GM23248 (cell line): ENCODE measurements around the gene HOXA4. TPM values are rescaled to one million over a fixed set of nuclear protein-coding genes. Genes with fewer than 3 reads are reported as not detected.

Source experiments
- DNase-seq: peaks from one replicate; pipeline ENCODE4 v3.0.0-alpha.2; 2015
- H2AFZ ChIP-seq: fragments of 200-600 bp; sonication (generic); 2 replicates; pipeline ENCODE4 v1.6.1; 2016; ENCODE audit warnings: antibody characterized with exemption
- H3F3A ChIP-seq: fragments of 200-600 bp; sonication (generic); 2 replicates; pipeline ENCODE4 v1.6.1; 2016; ENCODE audit warnings: mild to moderate bottlenecking, antibody characterized with exemption, mixed run types; ENCODE audit not compliant: insufficient read depth
- H3K27ac ChIP-seq: fragments of 200-600 bp; sonication (generic); 2 replicates; pipeline ENCODE4 v1.5.1; 2016; ENCODE audit warnings: mild to moderate bottlenecking
- H3K27me3 ChIP-seq: fragments of 200-600 bp; sonication (generic); replicated peaks from 2 replicates; pipeline ENCODE4 v1.6.1; 2016; ENCODE audit warnings: mild to moderate bottlenecking; ENCODE audit not compliant: insufficient read depth
- H3K36me3 ChIP-seq: fragments of 200-600 bp; sonication (generic); 2 replicates; pipeline ENCODE4 v1.6.1; 2016; ENCODE audit warnings: low read depth, mild to moderate bottlenecking
- H3K4me1 ChIP-seq: fragments of 200-600 bp; sonication (generic); 2 replicates; pipeline ENCODE4 v1.6.1; 2016; ENCODE audit warnings: mild to moderate bottlenecking; ENCODE audit not compliant: insufficient read depth
- H3K4me2 ChIP-seq: fragments of 200-600 bp; sonication (generic); one replicate; pipeline ENCODE4 v1.6.1; 2016; ENCODE audit warnings: mild to moderate bottlenecking; ENCODE audit not compliant: unreplicated experiment
- H3K4me3 ChIP-seq: fragments of 200-600 bp; sonication (generic); 2 replicates; pipeline ENCODE4 v1.5.1; 2016; ENCODE audit warnings: mild to moderate bottlenecking
- H3K79me2 ChIP-seq: fragments of 200-600 bp; sonication (generic); 2 replicates; pipeline ENCODE4 v1.6.1; 2016; ENCODE audit warnings: mild to moderate bottlenecking; ENCODE audit not compliant: insufficient read depth
- H3K9ac ChIP-seq: fragments of 200-600 bp; sonication (generic); 2 replicates; pipeline ENCODE4 v1.6.1; 2016; ENCODE audit warnings: mild to moderate bottlenecking
- H3K9me2 ChIP-seq: fragments of 200-600 bp; sonication (generic); 2 replicates; pipeline ENCODE4 v1.6.1; 2016; ENCODE audit warnings: mixed run types, mild to moderate bottlenecking, moderate library complexity; ENCODE audit not compliant: insufficient read depth
- H3K9me3 ChIP-seq: fragments of 200-600 bp; sonication (generic); one replicate; pipeline ENCODE4 v1.6.1; 2017; ENCODE audit warnings: low read depth
- H4K20me1 ChIP-seq: fragments of 200-600 bp; sonication (generic); 2 replicates; pipeline ENCODE4 v1.6.0; 2016; ENCODE audit not compliant: insufficient read depth
- EZH2 ChIP-seq: fragments of 200-600 bp; sonication (generic); IDR thresholded peaks from 2 replicates; pipeline ENCODE4 v1.6.1; 2018; ENCODE audit warnings: antibody characterized with exemption, mild to moderate bottlenecking; ENCODE audit not compliant: insufficient read depth, poor library complexity, severe bottlenecking
- EZH2phosphoT487 ChIP-seq: fragments of 200-600 bp; sonication (generic); IDR thresholded peaks from 2 replicates; pipeline ENCODE4 v1.6.1; 2018; ENCODE audit warnings: antibody characterized with exemption, moderate library complexity, mild to moderate bottlenecking, low read depth; ENCODE audit not compliant: insufficient read depth
- WGBS, 2 experiments: methylation state at CpG; one replicate each; pipeline ENCODE4 v1.1.6; 2015 to 2017; ENCODE audit warnings: low lambda C conversion rate in 2 of 2, low coverage in 1 of 2; ENCODE audit errors: missing lambda C conversion rate in 2 of 2; 5-methylcytosine and 5-hydroxymethylcytosine counted together
- in situ Hi-C: fragments of 300-500 bp; cut with MboI; formaldehyde crosslinking; loops from 2 replicates; pipeline ENCODE4 v1.15.0; 2020
- polyA plus RNA-seq: library from polyadenylated mRNA; unstranded; fragments of >200 nt; fragmentation: Nextera tagmentation; extraction: Ambion mirVana; gene quantifications from 2 replicates; pipeline ENCODE4 v1.2.1, GENCODE V29; 2016
- total RNA-seq: library from RNA; depleted of rRNA; stranded (reverse); fragments of >200 nt; shearing (Covaris generic); gene quantifications from 2 replicates; pipeline ENCODE4 v1.2.3, GENCODE V29; 2014

Gene HOXA4
- total and polyA plus RNA-seq, 2 experiments from 2014 or later: 1.8 to 3.1 TPM

DNA sequence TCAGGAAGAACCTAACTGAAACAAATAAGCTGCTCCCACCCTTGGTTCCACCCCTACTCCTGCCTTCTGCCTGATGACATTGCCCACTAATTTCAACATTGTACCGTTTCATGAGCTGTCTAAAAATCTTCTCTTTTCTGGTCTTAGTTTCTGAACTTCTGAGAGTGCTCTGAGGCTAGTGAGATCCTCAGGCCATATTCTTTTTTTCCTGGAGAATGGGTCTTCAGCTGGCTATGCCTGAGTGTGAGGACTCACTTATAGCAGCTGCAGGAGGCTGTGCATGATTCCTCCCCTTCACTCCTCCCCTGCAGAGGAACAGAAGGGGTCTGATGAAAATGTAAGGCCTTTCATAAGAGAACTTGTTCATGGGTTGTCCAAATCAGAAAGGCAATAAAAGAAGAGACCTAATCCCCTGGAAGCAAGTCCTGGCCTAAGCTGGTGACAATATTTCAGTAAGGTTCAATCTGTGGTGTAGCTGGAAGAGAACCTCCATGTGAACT, 11.1 kb downstream of the HOXA4 start:
- DNase-seq: no peak
- Histone ChIP-seq H3K79me2 (no peaks in the 10 kb centered on the region), H3K4me2 (no peak overlapping the region), H3K9me3 (no peaks in the 10 kb centered on the region), H3K9me2 (no peaks in the 10 kb centered on the region), H3K4me3 (no peak overlapping the region), H3K36me3 (no peaks in the 10 kb centered on the region), H2AFZ (no peak overlapping the region), H3F3A (no peaks in the 10 kb centered on the region), H4K20me1 (no peaks in the 10 kb centered on the region), H3K27me3 (no peaks in the 10 kb centered on the region), H3K27ac (no peak overlapping the region), H3K9ac (no peak overlapping the region), H3K4me1 (no peaks in the 10 kb centered on the region)
- TF ChIP-seq EZH2 (no peak), EZH2phosphoT487 (no peak)
- 86 to 88% methylated on average over 1 of the region's 1 CpG for WGBS, 2 experiments
- in situ Hi-C loops: no loop called here

DNA sequence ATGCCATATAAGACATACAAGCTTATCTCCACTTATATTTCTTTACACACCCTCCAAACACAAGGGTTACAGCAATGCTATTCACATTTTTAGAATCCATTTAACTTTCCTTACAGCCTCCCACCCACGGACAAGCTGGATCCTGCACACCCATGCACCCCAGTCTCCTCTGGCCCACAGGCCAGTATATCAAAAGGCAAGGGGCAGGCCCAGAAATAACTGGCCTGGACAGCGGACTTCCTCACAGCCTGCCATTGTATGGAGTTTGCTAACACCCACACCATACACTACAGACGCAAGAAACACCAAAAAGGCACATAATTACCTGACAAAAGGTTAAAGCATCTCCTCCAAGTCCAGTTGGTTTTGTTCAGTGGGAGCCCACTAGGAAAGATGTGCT, 12.0 kb downstream of the HOXA4 start:
- Histone ChIP-seq H3K36me3 (no peaks in the 10 kb centered on the region), H3K79me2 (no peaks in the 10 kb centered on the region), H2AFZ (no peak overlapping the region), H3K9me3 (no peaks in the 10 kb centered on the region), H3K9me2 (no peaks in the 10 kb centered on the region), H4K20me1 (no peaks in the 10 kb centered on the region), H3F3A (no peaks in the 10 kb centered on the region), H3K4me3 (no peak overlapping the region), H3K27ac (no peak overlapping the region), H3K27me3 (no peaks in the 10 kb centered on the region), H3K9ac (no peak overlapping the region), H3K4me1 (no peaks in the 10 kb centered on the region), H3K4me2 (no peak overlapping the region)
- 71 to 88% methylated on average over 3 of the region's 3 CpGs for WGBS, 2 experiments
- TF ChIP-seq EZH2phosphoT487 (no peak), EZH2 (no peak)
- in situ Hi-C loops: no loop called here
- no peak for DNase-seq

DNA sequence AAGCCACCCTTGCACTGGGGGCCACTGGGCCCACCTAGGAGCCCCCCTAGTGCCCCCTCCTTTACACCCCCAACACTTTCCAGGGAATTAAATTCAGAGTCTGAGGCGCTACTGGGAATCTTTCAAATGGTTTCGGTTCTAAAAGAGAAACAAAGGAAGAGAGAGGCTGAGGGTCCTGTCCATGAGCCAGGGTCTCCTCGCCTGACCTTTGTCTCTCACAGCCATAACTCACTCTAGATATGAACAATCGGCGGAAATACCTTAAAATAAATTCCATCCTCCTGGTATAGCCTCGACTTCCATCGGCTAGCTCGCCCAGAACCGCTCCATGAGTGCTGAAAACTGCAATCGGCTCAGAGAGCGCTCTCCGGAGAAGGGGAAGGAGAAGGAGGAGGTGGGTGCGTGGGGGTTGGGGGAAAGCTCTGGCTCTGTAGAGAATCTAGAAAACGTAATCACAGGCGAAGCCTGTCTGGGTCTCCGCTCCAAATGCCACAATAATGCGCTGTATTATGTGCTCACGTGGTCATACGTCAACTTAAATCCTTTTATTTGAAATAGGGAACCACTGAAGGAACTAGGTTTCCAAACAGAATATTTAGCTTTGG, 12.6 kb downstream of the HOXA4 start:
- 88 to 91% methylated on average over 19 of the region's 19 CpGs for WGBS, 2 experiments
- no peaks in the 10 kb centered on the region for H4K20me1 ChIP-seq
- no peak overlapping the region for H2AFZ ChIP-seq
- H3K4me2 ChIP-seq: no peak overlapping the region
- DNase-seq: no peak
- H3K36me3 ChIP-seq: no peaks in the 10 kb centered on the region
- H3K4me1 ChIP-seq: no peaks in the 10 kb centered on the region
- no peaks in the 10 kb centered on the region for H3K9me2 ChIP-seq
- no peak overlapping the region for H3K4me3 ChIP-seq
- no peak overlapping the region for H3K27ac ChIP-seq
- H3F3A ChIP-seq: no peaks in the 10 kb centered on the region
- no peak for TF ChIP-seq EZH2phosphoT487
- no peak for TF ChIP-seq EZH2
- H3K27me3 ChIP-seq: no peaks in the 10 kb centered on the region
- H3K9ac ChIP-seq: no peak overlapping the region
- H3K79me2 ChIP-seq: no peaks in the 10 kb centered on the region
- H3K9me3 ChIP-seq: no peaks in the 10 kb centered on the region
- in situ Hi-C loops: no loop called here

DNA sequence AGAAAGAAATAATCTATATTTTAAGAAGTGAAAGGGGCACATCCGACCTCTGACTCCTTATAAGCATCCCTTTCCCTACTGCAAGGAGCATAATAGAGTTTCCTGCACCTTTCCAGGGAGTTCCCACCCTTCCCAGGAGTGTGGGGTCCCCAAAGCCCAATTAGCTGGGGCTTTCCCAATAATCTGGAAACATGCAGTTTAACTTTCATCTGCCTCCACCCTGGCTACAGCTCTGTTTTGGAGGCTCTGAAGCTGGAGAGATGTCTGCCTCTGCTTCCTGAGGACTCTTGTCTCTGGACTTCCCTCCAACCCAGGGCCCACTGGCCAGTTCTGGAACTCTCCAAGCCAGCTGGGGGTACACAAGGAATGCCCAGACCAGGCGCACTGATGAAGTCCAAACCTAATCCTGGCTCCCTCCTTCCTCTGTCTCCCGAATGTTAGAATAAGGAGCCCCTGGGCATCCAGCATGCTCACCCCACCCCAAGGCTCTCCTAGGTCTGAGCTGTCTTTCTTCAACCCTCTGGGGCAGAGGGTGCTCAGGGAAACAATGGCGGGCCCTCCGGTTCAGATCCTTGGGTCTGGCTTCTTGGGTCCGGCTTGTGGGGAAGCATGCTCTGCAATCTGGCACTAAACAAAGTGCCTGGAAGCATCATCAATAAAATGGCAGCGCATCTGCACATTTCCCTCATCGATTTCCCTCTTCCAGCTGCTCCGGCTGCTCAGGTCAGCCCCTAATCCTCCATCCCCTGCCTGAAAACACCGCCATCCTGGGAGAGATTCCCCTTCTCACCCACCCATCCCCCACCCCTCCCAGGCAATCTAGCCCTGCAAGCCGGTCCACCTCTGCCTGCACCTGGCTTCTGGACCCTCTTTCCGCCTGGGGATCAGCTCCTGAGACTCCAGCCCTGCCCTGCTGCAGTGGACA, 13.3 kb downstream of the HOXA4 start:
- H3K27ac ChIP-seq: no peak overlapping the region
- no peak overlapping the region for H2AFZ ChIP-seq
- H3K9me3 ChIP-seq: no peaks in the 10 kb centered on the region
- no peaks in the 10 kb centered on the region for H3K36me3 ChIP-seq
- peaks cover 4% of the 10 kb centered on the region; the same call in 1 of the 2 replicates for H3F3A ChIP-seq
- H3K4me1 ChIP-seq: no peaks in the 10 kb centered on the region
- H3K4me3 ChIP-seq: no peak overlapping the region
- no peak overlapping the region for H3K9ac ChIP-seq
- no peaks in the 10 kb centered on the region for H3K9me2 ChIP-seq
- no peaks in the 10 kb centered on the region for H3K27me3 ChIP-seq
- no peak for DNase-seq
- in situ Hi-C loops: no loop called here
- H4K20me1 ChIP-seq: no peaks in the 10 kb centered on the region
- TF ChIP-seq EZH2phosphoT487 (no peak), EZH2 (no peak)
- no peak overlapping the region for H3K4me2 ChIP-seq
- WGBS, 2 experiments: 89 to 97% methylated on average over 11 to 12 of the region's 12 CpGs
- no peaks in the 10 kb centered on the region for H3K79me2 ChIP-seq
